Tibial nerve (tissue), 3 donors: Measurements from ENCODE around the gene ROBO2.

Experiments
- CTCF ChIP-seq, 5 experiments: fragments of 200-600 bp in 3 of 5; fragments of 450-650 bp in 2 of 5; sonication (generic) in 3 of 5; IDR thresholded peaks; one replicate each; pipeline ENCODE4 v1.5.1; 2016 to 2019; ENCODE audit warnings: antibody characterized with exemption in 5 of 5, mild to moderate bottlenecking in 3 of 5, moderate library complexity in 2 of 5
- POLR2A ChIP-seq, 2 donors: fragments of 450-650 bp; IDR thresholded peaks; one replicate each; pipeline ENCODE4 v1.6.1; 2017; ENCODE audit warnings: antibody characterized with exemption in 2 of 2, mild to moderate bottlenecking in 2 of 2, moderate library complexity in 2 of 2

GRCh38 chr3:77204788-77205187, 164.9 kb downstream of the ROBO2 start:
- no peak for TF ChIP-seq CTCF (IDR thresholded peaks at IDR 0.05)
- no peak for TF ChIP-seq POLR2A (IDR thresholded peaks at IDR 0.05)
